Lung microvascular endothelial cell (primary cell): Measurements from ENCODE around the gene MAP7D3. TPM values are rescaled to one million over a fixed set of nuclear protein-coding genes. Genes with fewer than 3 reads are reported as not detected.
A peak's percentile ranks its signal among the peaks of the same experiment; 100 is the strongest.
"Not testable (repeated sequence)": the region's sequence is repeated elsewhere in the genome, so short reads cannot be mapped to it uniquely, and the experiment has no call there.

Experiments used
- DNase-seq, 2 donors: peaks; one replicate each; pipeline versions ENCODE4 v3.0.0 to v3.0.0-alpha.2; 2010; ENCODE audit warnings: low read depth in 2 of 2
- total RNA-seq: library from RNA; depleted of rRNA; stranded (reverse); fragments of >200 nt; gene quantifications from 2 replicates; pipeline ENCODE4 v1.2.1, GENCODE V29; 2014

Gene MAP7D3, protein sequence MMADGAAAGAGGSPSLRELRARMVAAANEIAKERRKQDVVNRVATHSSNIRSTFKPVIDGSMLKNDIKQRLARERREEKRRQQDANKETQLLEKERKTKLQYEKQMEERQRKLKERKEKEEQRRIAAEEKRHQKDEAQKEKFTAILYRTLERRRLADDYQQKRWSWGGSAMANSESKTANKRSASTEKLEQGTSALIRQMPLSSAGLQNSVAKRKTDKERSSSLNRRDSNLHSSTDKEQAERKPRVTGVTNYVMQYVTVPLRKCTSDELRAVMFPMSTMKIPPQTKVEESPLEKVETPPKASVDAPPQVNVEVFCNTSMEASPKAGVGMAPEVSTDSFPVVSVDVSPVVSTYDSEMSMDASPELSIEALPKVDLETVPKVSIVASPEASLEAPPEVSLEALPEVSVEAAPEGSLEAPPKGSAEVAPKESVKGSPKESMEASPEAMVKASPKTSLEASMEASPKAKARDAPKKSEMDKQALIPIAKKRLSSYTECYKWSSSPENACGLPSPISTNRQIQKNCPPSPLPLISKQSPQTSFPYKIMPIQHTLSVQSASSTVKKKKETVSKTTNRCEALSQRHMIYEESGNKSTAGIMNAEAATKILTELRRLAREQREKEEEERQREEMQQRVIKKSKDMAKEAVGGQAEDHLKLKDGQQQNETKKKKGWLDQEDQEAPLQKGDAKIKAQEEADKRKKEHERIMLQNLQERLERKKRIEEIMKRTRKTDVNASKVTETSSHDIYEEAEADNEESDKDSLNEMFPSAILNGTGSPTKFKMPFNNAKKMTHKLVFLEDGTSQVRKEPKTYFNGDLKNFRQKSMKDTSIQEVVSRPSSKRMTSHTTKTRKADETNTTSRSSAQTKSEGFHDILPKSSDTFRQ
- 16.3 and 19.8 TPM in 2 replicates for total RNA-seq

DNA sequence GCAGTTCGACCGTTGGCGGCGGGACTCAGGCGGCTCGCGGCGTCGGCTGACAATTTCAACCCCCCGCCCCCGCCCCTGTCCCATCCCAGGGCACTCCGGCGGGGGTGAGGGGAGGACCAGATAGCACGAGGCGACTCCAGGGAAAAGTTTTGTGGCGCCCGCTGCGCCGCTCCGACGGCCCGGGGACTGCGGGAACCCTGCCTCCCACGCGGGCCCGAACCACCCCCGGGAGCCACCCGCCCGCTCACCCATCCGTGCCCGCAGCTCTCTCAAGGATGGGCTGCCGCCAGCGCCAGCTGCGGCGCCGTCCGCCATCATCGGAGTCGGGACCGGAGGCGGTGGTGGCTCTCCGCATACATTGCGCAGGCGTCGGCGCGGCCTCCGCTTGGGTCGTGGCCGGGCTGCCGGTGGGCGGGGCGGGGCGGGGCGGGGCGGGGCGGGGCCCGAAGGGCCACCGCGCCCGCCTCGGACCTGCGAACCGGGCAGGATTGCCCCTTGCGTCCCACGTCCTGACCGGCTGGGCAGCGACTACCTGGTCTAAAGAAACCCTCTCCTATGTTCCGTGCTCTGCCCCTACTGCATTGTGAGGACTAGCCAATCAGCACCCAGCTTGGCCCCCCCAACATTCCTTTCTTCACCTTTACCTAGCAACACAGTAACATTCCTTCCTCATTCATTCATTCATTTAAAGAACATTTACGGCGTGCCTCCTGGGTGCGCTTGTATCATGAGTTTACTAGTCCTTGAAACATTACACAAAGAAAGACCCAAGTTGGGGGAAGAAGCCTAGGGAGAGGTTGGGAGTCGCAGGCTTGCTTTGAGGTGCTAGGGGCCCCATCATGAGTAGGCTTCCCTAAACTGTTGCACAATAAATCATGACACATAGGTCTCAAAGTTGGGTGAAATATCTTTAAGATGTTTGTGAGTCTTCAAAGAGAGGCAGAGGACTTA is at the start of gene MAP7D3:
Gene MAP7D3, minus strand, starts transcription at position 360 of the 951 bp plus-strand sequence. Its CDS starts 42 bp downstream, at position 318.
- peak; percentile 57 to 70 for DNase-seq

DNA sequence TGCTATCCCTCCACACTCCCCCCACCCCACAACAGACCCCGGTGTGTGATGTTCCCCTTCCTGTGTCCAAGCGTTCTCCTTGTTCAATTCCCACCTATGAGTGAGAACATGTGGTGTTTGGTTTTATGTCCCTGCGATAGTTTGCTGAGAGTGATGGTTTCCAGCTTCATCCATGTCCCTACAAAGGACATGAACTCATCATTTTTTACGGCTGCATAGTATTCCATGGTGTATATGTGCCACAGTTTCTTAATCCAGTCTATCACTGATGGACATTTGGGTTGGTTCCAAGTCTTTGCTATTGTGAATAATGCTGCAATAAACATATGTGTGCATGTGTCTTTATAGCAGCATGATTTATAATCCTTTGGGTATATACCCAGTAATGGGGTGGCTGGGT is 49.5 kb upstream of the MAP7D3 start, which contains the start of gene ADGRG4:
Gene ADGRG4, plus strand, starts transcription at position 243 of the 400 bp plus-strand sequence. CDS start 7,815 bp downstream, outside the sequence.
- DNase-seq: not testable (repeated sequence)

DNA sequence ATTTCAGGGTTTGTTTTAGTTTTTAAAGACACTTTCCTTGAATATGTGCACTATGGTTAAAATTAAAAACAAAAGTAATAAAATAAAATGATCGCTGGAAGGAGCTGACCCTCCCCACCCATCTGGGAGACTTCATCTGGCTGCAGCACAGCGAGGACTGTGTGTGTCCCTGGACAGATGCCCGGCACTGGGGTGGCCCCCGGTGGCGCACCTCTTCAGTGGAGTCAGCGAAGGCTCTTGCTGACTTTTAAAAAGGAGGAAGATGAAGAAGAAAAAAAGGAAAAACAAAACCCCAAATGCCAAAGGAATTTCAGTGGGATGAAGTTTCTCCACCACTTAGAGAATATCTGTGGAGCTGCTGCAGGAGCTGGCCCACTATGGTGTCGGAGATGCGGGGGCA is 44.2 kb upstream of the MAP7D3 start:
- no peak for DNase-seq

DNA sequence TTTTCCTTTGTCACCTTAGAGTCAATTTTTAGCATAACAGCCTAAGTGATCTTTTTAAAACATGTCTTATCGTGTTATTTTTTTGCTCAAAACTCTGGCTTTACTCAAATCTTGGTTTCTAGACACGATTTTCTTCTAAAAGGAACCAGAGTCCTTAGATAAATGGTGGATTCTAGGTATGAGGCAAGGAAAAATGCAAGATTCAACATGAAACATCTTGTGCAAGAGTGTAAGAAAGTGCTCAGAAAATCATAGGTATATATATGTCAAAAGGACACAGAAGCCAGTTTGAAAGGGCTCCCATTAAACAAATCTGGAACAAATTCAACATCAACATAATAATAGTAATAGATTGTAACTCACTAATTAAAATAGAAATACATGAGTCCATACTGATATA is 41.5 kb upstream of the MAP7D3 start:
- no peak for DNase-seq

DNA sequence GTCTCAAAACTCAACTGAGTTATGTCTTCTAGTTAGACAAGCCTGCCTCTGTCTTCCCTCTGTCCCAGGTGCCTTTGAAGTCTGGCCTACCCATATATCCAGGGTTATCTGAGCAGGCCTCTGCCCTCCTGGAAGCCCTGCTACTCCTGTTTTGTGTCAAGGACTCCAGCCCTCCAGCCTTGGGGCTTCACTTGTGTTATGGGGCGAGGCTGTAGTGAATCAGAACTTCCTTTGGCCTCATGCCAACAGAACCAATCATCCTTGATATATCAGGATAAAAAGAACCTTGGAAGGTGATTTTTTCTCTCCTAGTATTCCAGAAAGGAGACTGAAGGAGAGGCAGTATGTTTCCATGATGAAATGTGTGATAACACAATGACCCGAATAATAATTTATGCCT is 40.6 kb upstream of the MAP7D3 start:
- DNase-seq: peak in 1 of 2 donors; percentile 30

DNA sequence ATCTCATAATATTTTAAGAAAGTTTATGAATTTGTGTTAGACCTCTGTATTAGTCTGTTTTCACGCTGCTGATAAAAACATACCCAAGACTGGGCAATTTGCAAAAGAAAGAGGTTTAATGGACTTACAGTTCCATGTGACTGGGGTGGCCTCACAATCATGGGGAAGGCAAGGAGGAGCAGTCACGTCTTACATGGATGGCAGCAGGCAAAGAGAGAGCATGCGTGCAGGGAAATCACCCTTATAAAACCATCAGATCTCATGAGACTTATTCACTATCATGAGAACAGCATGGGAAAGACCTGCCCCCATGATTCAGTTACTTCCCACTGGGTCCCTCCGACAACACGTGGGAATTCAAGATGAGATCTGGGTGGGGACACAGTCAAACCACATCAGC is 35.2 kb upstream of the MAP7D3 start:
- DNase-seq: not testable (repeated sequence)

DNA sequence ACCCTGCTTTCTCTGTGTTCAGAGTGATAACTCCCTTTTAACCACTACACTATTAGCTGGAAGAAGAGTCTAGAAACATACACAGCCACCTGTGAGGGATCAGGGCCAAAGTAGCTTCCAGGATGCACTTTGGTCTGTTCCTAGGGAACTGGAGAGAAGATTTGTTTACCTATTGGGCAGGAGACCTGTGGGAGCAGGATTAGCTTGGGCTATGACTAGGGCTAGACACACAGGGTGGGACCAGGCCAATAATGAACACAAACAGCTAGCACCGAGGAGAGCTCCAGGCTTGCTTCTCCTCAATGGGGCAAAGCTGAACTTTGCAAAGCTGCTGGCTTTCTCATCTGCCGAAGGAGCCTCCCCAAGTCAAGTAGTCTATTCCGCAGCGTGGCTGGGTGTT is 24.4 kb upstream of the MAP7D3 start:
- no peak for DNase-seq

DNA sequence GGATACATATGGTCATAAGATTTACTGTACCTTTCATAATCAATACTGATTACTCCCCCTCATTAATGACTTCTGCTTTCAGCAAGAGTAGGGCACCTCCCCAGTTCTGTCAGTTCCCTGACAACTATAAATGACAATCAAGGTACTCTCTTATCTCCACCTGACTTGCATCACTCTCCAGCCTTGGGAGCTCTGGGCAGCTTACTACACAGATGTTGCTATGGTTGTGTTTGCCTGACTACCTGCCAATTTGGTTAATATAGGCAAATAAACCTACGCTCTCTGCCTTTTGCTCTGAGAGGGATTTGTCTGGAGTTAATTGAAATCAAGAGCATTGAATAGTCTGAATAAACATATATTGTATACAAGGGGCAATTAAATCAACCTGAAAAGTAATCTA is 22.8 kb upstream of the MAP7D3 start:
- DNase-seq: no peak

DNA sequence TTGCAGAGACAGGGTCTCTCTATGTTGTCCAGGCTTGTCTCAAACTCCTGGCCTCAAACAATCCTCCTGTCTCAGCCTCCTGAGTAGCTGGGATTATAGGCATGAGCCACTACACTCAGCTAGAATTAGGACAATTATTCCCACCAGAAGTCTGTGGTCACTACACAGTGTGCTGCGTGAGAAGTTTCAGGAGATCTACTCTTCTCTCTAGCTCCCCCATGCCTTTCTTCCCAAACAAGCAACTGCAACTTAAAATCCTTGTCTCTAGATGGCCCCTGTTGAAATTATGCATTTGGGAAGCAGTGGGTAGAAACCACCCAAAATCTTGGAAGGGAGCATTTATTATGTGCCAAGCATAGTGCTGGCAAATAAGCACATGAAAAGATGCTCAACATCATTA is 21.1 kb upstream of the MAP7D3 start:
- no peak for DNase-seq

DNA sequence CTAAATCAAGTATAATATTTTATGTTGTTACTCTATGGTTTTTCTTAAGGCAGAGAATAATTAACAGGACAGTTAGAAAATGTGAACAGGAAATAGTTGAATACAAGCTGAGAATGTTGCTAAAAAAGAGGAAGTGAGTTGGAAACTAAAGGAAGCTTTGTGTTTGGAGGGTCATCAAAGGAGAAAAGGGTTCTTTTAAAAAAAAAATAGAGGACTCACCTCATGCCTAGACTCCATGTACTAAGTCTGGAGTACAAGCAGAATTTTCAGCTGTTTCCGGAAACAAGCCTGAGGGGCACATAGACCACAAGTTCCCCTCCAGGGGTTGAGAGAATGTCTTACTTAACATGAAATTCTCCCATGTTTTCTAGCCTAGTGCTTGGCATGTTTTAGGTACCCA is 20.1 kb upstream of the MAP7D3 start:
- peak in 1 of 2 donors; percentile 33 for DNase-seq

DNA sequence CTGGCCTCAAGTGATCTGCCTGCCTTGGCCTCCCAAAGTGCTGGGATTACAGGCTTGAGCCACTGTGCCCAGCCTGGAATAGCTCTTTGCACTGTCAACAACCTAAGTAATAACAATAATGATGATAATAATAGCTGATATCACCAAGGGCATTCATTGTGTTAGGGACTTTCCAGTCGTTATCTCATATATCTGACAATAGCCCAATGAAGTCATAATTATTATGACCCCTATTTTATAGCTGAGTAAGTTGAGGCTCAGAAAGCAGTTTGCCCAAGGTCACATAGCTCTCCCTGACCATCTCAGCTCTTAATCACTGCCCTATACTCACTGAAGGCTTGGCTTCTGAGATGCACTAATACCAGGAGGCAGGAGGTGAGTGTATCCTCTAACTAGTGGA is 18.7 kb upstream of the MAP7D3 start:
- DNase-seq: peak; percentile 10 to 47

DNA sequence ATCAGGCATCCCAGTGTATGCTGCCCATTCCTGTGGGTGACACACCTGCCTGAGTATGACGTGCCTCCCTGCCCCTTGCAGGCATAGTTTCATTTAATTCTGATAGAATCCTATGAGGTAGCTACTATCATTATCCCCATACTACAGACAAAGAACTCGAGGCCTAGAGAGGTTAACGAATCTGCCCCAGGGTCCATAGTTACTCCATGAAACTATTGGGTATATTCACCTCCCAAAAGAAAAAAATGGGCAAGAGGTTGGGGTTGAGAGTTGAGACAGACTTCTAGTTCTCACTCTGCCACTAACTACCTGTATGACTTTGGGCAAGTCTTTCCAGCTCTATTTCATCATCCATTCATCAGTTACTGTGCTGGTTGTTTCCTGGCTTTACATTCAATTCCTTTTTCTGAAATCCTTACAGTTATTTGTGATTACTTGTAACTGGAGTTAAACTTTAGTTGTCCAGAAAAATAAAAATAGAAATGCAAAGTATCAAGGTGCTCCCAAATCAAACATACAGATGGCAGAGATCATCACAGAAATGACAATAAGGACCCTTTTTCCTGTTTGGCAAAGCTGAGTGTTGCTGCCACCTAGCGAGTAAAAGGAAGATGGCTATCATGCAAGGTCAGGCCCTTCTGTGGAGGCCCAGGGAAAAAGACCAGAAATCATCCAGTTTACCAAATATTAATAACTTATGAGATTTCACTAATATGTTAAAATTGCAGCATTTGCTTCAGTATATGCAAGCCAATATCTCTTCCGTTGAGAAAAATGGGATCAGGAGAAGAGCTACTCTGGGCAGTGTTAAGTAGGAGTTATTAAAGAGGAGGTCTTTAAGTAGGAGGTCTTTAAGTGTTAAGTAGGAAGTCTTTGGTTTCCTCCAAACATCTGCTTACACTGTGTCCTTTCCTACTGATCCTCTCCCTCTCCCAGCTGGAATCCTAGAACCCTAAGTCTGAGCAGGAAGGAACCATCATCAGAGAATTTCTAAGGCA is 17.1 kb upstream of the MAP7D3 start:
- DNase-seq: peak; percentile 60 to 74

DNA sequence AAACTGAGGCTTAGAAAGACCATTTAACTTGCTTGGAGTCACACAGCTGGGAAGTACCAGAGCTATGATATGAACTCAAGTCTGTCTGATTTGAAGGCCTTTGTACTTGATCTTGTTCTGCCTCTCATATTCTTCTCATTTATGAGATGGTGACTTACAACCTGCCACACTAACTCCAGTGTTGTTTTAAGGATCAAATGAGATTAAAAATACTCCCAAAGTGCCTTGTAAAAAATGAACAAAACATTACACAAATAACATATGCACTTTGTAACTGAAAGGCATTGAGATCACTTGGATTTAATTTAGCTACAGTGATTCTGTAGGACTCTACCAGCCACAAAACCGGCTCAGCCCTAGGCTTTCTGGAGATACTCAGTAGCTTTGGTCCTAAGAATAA is 15.6 kb upstream of the MAP7D3 start:
- DNase-seq: no peak

DNA sequence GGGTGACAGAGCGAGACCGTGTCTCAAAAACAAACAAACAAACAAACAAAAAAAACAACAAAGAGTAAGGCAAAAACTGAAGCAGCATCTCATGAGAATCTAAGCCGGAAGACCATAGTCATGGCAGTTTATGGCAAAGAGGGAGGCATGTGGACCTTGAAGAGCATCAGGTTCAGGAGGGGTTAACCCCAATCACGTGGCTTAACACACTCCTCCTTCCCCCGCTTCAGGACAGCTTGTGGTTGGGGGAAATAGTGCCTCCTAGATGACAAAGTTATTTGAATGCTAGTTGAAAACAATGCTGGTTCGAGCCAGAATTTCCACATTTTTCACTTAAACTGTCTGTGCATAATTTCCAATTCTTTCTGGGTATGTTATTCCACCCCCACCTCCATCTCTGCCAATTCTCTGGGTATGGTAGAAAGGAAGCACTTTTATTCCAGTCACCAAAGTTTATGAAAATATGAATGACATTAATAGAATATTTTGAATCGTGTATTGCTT is 11.7 kb upstream of the MAP7D3 start:
- DNase-seq: peak in 1 of 2 donors; percentile 44

DNA sequence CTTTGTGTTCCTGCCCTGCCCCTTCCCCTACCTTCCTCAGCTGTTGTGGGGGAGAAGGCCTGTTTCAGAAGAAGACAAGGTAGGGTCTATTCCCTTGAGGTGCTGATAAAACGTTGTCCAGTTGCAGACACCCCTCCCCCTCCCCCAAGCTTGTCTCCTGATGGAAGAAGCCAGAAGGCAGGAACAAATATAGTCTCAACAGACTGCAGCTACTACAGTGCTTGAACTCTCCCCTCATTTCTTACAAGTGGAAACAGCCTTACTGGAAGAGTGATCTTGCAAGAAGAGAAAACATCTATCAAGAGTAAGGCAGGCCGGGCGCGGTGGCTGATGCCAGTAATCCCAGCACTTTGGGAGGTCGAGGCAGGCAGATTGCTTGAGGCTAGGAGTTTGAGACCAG is 11.0 kb upstream of the MAP7D3 start:
- no peak for DNase-seq

DNA sequence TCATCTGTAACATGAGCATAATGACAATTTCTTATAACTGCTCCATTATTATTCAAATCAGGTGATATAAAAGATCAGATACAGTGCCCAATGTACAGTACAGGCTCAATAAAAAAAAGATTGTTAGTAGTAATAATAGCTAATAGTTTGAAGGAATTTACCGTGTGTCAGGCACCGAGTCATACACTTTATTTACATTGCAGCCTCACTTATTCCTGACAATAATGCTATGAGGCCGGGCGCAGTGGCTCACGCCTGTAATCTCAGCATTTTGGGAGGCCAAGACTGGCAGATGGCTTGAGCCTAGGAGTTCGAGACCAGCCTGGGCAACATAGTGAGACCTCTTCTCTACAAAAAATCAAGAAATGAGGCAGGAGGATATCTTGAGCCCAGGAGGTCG is 10.1 kb upstream of the MAP7D3 start:
- DNase-seq: peak in 1 of 2 donors; percentile 21

DNA sequence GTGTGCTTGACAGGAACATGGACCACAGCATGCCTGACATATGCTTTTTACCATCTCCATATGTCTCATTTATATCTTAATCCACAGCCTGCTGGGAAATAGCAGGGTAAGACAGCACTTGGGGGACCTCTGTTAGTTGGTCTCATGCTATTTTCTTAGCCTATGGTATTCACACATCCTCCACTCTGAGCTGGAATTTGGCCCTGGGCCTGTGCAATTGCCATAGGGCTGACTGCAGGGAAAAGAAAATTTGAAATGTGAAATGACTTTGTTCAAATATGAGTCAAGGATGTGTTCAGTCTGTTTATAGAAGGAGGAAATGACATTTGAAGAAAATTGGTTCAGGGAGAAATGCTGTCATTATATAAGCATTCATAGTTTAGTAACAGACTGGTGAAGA is 9.6 kb upstream of the MAP7D3 start:
- DNase-seq: peak; percentile 18 to 86

DNA sequence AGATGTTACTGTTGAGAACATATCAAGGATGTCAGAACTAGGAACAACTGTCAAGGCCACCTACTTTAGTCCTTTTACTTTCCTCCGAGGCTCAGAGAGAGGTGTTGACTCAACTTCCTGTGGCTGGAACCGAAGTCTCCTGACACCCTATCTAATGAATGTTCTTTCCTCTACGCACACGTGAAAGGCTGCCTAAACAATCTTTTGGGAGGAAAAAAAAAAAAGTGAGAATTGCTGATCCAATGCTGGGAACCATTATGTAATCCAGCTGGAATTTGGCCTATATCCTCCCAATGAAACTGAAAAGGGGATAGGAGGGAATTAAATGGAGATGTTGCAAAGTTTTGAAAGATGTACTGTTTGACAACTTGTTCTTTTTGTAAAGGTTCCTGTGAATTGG is 8.3 kb upstream of the MAP7D3 start:
- DNase-seq: peak; percentile 47 to 88

DNA sequence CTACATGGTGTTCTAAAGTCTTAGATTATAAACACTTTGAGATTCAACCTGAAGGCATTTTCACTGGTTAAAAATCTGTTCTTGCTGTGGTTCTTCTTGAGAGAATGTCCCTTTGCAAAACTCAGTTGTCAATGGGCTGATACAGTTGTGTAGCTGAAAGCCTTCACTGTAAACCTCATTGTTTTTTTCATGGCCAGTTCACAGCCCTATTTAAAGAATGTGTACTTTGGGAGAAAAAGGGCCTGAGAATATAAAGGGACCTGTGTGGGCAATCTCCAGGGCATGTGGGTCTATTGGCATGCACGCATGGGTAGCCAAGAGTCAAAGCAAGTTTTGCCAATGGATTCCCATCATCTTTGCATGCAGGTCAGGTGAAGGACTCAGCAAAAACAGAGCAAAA is 7.8 kb upstream of the MAP7D3 start:
- no peak for DNase-seq

DNA sequence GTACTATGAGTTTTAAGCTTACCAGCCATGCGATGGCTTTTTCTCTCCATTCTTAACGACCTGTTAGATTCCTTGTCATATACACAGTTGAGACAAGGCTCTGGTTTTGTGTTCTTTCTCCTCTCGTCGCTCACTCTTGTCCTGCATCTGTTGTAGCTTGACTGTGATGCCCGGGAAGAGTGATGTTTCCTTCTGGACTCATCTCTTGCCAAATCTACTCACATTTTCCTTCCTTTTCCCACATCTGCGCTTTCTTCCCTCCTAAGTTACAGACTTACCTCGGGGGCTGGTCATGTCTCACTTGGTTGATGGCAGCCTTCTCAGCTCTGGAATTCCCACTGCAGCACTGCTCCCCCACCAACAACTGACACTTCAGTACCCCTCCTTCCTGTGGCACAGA is 4.8 kb upstream of the MAP7D3 start:
- peak in 1 of 2 donors; percentile 22 for DNase-seq
